ENCODE measurements around the gene SRRD. TPM values are rescaled to one million over a fixed set of nuclear protein-coding genes. Genes with fewer than 3 reads are reported as not detected.

SRRD gene
- total RNA-seq, 1 experiment from 2014 or later, result 9.5 TPM

- H3K36me3 ChIP-seq (ENCODE audit: low read depth), result no peaks in the 10 kb centered on the region
- no peaks in the 10 kb centered on the region for H3K4me1 ChIP-seq (replicated peaks; ENCODE audit: insufficient read depth)
- no peak overlapping the region for H3K4me3 ChIP-seq
- ChIA-PET POLR2A (ENCODE audit: unreplicated experiment) (no interaction called here), CTCF (no interaction called here)
- H4K20me1 ChIP-seq (ENCODE audit: insufficient read depth), result no peaks in the 10 kb centered on the region
- no peaks in the 10 kb centered on the region for H3K9me2 ChIP-seq (ENCODE audit: insufficient read depth)
- intact Hi-C loops (cut with micrococcal nuclease; ENCODE audit: unreplicated experiment), result no loop called here
- H2AFZ ChIP-seq, result no peak overlapping the region
- H3K27ac ChIP-seq, result no peak overlapping the region
- DNase-seq, result no peak
- BruUV-seq (replicated peaks), result no TSS peak
- no peak overlapping the region for H3K4me2 ChIP-seq
- H3K79me2 ChIP-seq (ENCODE audit: low read depth), result no peaks in the 10 kb centered on the region
- no peaks in the 10 kb centered on the region for H3K27me3 ChIP-seq (ENCODE audit: insufficient read depth, low read depth)
- no peaks in the 10 kb centered on the region for H3F3A ChIP-seq (ENCODE audit: insufficient read depth, low read depth)
- no peak for TF ChIP-seq EZH2 (IDR thresholded peaks at IDR 0.05; ENCODE audit: low read depth)
- TF ChIP-seq, protein P1, sequence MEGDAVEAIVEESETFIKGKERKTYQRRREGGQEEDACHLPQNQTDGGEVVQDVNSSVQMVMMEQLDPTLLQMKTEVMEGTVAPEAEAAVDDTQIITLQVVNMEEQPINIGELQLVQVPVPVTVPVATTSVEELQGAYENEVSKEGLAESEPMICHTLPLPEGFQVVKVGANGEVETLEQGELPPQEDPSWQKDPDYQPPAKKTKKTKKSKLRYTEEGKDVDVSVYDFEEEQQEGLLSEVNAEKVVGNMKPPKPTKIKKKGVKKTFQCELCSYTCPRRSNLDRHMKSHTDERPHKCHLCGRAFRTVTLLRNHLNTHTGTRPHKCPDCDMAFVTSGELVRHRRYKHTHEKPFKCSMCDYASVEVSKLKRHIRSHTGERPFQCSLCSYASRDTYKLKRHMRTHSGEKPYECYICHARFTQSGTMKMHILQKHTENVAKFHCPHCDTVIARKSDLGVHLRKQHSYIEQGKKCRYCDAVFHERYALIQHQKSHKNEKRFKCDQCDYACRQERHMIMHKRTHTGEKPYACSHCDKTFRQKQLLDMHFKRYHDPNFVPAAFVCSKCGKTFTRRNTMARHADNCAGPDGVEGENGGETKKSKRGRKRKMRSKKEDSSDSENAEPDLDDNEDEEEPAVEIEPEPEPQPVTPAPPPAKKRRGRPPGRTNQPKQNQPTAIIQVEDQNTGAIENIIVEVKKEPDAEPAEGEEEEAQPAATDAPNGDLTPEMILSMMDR (conservative IDR thresholded peaks at IDR 0.05), result no peak
- H3K9me3 ChIP-seq (ENCODE audit: insufficient read depth, low read depth), result no peaks in the 10 kb centered on the region
Observed at GRCh38 chr22:26444777-26445176, 38.9 kb upstream of the SRRD start.

GRCh38 chr22:26445577-26446275 lies 38.0 kb upstream of the SRRD start:
- TF ChIP-seq EZH2 (IDR thresholded peaks at IDR 0.05; ENCODE audit: low read depth), result no peak
- TF ChIP-seq, protein P1 (conservative IDR thresholded peaks at IDR 0.05), result no peak
- ChIA-PET POLR2A (ENCODE audit: unreplicated experiment) (no interaction called here), CTCF (no interaction called here)
- Histone ChIP-seq H3K27ac (no peak overlapping the region), H2AFZ (no peak overlapping the region), H4K20me1 (ENCODE audit: insufficient read depth) (no peaks in the 10 kb centered on the region), H3K4me3 (no peak overlapping the region), H3K4me1 (replicated peaks; ENCODE audit: insufficient read depth) (no peaks in the 10 kb centered on the region), H3F3A (ENCODE audit: insufficient read depth, low read depth) (no peaks in the 10 kb centered on the region), H3K27me3 (ENCODE audit: insufficient read depth, low read depth) (no peaks in the 10 kb centered on the region), H3K36me3 (ENCODE audit: low read depth) (no peaks in the 10 kb centered on the region), H3K79me2 (ENCODE audit: low read depth) (no peaks in the 10 kb centered on the region), H3K9me3 (ENCODE audit: insufficient read depth, low read depth) (no peaks in the 10 kb centered on the region), H3K9me2 (ENCODE audit: insufficient read depth) (no peaks in the 10 kb centered on the region), H3K4me2 (no peak overlapping the region)
- BruUV-seq (replicated peaks), result no TSS peak
- intact Hi-C loops (cut with micrococcal nuclease; ENCODE audit: unreplicated experiment), result no loop called here
- no peak for DNase-seq

DNA sequence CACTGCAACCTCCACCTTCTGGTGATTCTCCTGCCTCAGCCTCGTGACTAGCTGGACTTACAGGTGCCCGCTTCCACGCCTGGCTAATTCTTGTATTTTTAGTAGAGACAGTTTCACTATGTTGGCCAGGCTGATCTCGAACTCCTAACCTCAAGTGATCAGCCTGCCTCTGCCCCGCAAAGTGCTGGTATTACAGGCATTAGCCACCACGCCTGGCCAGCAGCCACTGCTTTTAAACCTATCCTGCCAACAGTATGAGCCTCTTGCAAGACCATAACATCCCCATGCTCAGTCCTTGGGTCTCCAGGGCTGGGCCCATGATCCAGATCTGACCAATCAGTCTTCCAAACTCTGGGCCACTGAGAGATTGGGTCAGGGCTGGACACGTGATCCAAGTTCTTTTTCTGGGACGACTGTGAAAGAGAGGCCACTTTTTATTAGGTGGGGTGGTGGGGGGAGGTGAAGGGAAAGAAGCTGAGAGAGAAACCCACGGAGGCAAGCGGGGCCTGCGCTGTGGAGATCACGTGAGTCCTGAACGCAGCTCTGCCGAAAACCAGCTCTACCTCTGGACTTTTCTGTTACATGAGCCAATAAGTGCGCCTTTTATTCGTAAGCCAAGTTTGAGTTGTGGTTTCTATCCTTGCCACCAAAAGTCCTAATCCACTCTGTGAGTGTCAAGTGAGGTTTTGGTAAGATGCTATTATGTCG lies 36.7 kb upstream of the SRRD start:
- CTCF ChIA-PET, result no interaction called here
- no peak for DNase-seq
- intact Hi-C loops (cut with micrococcal nuclease; ENCODE audit: unreplicated experiment), result no loop called here

More for the DNA sequence above, 36.7 kb upstream of the SRRD start:
- H3K27me3 ChIP-seq (ENCODE audit: insufficient read depth, low read depth), result no peaks in the 10 kb centered on the region
- H3K27ac ChIP-seq, result no peak overlapping the region
- no peaks in the 10 kb centered on the region for H3K9me2 ChIP-seq (ENCODE audit: insufficient read depth)
- H3K4me2 ChIP-seq, result no peak overlapping the region
- H3F3A ChIP-seq (ENCODE audit: insufficient read depth, low read depth), result no peaks in the 10 kb centered on the region
- H3K9me3 ChIP-seq (ENCODE audit: insufficient read depth, low read depth), result no peaks in the 10 kb centered on the region
- no peak for TF ChIP-seq EZH2 (IDR thresholded peaks at IDR 0.05; ENCODE audit: low read depth)
- TF ChIP-seq, protein P1 (conservative IDR thresholded peaks at IDR 0.05), result no peak
- POLR2A ChIA-PET (ENCODE audit: unreplicated experiment), result no interaction called here
- H3K4me1 ChIP-seq (replicated peaks; ENCODE audit: insufficient read depth), result no peaks in the 10 kb centered on the region
- no peaks in the 10 kb centered on the region for H3K79me2 ChIP-seq (ENCODE audit: low read depth)
- H2AFZ ChIP-seq, result no peak overlapping the region
- H4K20me1 ChIP-seq (ENCODE audit: insufficient read depth), result no peaks in the 10 kb centered on the region
- TSS peak; percentile 19 for BruUV-seq (replicated peaks)
- H3K36me3 ChIP-seq (ENCODE audit: low read depth), result no peaks in the 10 kb centered on the region
- no peak overlapping the region for H3K4me3 ChIP-seq
